PC-3 (cell line): Measurements from ENCODE around the gene CCNE1.

ENCODE experiments used
- EZH2 ChIP-seq: fragments of 300-600 bp; sonication (generic); IDR thresholded peaks from one replicate; pipeline ENCODE4 v1.6.1; 2017; ENCODE audit warnings: antibody characterized with exemption, mild to moderate bottlenecking, low read length; ENCODE audit not compliant: unreplicated experiment
- TF ChIP-seq, protein P1 (sequence below): fragments of 300-600 bp; sonication (generic); conservative IDR thresholded peaks from 2 replicates; pipeline ENCODE4 v1.5.1; 2017; ENCODE audit warnings: antibody characterized with exemption, low read depth, mild to moderate bottlenecking, low read length

DNA sequence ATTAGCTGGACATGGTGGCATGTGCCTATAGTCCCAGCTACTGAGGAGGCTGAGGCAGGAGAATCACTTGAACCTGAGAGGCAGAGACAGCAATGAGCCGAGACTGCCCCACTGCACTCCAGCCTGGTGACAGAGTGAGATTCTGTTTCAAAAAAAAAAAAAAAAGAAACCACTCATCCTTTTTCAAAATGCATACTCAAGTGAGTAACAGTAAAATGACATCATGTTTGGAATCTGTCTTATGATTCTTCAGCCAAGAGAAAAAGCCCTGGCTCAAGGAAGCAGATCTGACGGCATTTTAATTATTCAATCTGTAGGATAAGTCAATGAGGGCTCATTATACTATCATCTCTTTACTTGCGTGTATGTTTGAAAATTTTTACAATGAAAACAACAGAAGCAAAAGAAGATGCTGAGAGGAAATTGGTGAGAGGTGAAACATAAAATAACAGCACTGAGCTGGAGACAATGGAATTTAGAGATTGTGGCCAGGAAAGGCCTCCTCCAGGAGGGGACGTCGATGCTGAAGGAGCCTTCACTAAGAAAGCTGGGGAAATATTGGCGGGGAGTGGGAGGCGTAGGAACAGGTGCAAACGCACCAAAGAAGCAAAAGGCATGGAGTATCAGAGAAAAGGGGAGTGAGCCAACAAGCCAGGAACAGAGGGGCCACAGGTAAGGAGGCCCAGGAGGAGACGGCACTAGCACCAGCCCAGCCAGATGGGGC is 12.9 kb upstream of the CCNE1 start:
- no peak for TF ChIP-seq EZH2
- TF ChIP-seq, protein P1, sequence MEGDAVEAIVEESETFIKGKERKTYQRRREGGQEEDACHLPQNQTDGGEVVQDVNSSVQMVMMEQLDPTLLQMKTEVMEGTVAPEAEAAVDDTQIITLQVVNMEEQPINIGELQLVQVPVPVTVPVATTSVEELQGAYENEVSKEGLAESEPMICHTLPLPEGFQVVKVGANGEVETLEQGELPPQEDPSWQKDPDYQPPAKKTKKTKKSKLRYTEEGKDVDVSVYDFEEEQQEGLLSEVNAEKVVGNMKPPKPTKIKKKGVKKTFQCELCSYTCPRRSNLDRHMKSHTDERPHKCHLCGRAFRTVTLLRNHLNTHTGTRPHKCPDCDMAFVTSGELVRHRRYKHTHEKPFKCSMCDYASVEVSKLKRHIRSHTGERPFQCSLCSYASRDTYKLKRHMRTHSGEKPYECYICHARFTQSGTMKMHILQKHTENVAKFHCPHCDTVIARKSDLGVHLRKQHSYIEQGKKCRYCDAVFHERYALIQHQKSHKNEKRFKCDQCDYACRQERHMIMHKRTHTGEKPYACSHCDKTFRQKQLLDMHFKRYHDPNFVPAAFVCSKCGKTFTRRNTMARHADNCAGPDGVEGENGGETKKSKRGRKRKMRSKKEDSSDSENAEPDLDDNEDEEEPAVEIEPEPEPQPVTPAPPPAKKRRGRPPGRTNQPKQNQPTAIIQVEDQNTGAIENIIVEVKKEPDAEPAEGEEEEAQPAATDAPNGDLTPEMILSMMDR, result no peak
